Endothelial cell of umbilical vein (primary cell): ENCODE data around the gene TAF15. TPM values are rescaled to one million over a fixed set of nuclear protein-coding genes. Genes with fewer than 3 reads are reported as not detected.

Experiments
- BruUV-seq: library from RNA; stranded (reverse); fragments of 400-500 nt; replicated peaks from 2 replicates; lab custom pipeline; 2021; lab: Mats Ljungman, UMichigan
- CTCF ChIA-PET: fragments of 300-600, 350-600 bp; sonication (Branson Sonifier 250); formaldehyde crosslinking; loops from one replicate; lab custom pipeline; 2021; ENCODE audit warnings: antibody characterized with exemption, inconsistent platforms; lab: Charles Lee
- POLR2A ChIA-PET: fragments of 300-600, 350-600 bp; sonication (Branson Sonifier 250); formaldehyde crosslinking; loops from one replicate; lab custom pipeline; 2021; ENCODE audit warnings: antibody characterized with exemption, inconsistent platforms; lab: Charles Lee
- DNase-seq: peaks from one replicate; pipeline ENCODE4 v3.0.0-alpha.2; 2011; ENCODE audit warnings: low read depth, low spot score
- FAIRE-seq: peaks from 2 replicates; lab custom pipeline; 2011; peaks lifted over from hg19 to GRCh38; lab: Jason Lieb, UNC
- H2AFZ ChIP-seq: 2 replicates; pipeline ENCODE4 v1.6.0; 2012; ENCODE audit warnings: low read depth, low read length, control low read depth, inconsistent platforms
- H3K27ac ChIP-seq: 2 replicates; pipeline ENCODE4 v1.5.1; 2011; ENCODE audit warnings: low read depth, mild to moderate bottlenecking, control low read depth, low read length, moderate library complexity; ENCODE audit not compliant: insufficient read depth
- H3K27me3 ChIP-seq, 2 experiments: 2 replicates each; pipeline versions ENCODE4 v1.6.0 to v1.6.1; 2011; ENCODE audit warnings: low read length in 2 of 2, mixed read lengths in 1 of 2; ENCODE audit not compliant: control insufficient read depth in 2 of 2, insufficient read depth in 2 of 2
- H3K36me3 ChIP-seq, 2 experiments: 2 replicates in 1 of 2; 3 replicates in 1 of 2; pipeline ENCODE4 v1.5.1; 2011; ENCODE audit warnings: low read length in 2 of 2, mild to moderate bottlenecking in 1 of 2, moderate library complexity in 1 of 2; ENCODE audit not compliant: control insufficient read depth in 2 of 2, insufficient read depth in 2 of 2; ENCODE audit errors: extremely low read depth in 1 of 2
- H3K4me1 ChIP-seq: 3 replicates; pipeline ENCODE4 v1.5.1; 2011; ENCODE audit warnings: mild to moderate bottlenecking, low read length; ENCODE audit not compliant: control insufficient read depth, insufficient read depth; ENCODE audit errors: extremely low read depth
- H3K4me2 ChIP-seq: 2 replicates; pipeline ENCODE4 v1.6.1; 2011; ENCODE audit warnings: low read length, control low read depth, mixed read lengths; ENCODE audit not compliant: insufficient read depth
- H3K4me3 ChIP-seq, 3 experiments: fragments of 200-600 bp in 1 of 3; sonication (generic), shearing (Covaris generic) in 1 of 3; replicated peaks in 1 of 3; 2 replicates each; pipeline ENCODE4 v1.5.1; 2011 to 2016; ENCODE audit warnings: control low read depth in 3 of 3, low read length in 3 of 3, mild to moderate bottlenecking in 2 of 3, inconsistent platforms in 1 of 3, low read depth in 1 of 3, moderate library complexity in 1 of 3; ENCODE audit not compliant: insufficient read depth in 1 of 3
- H3K79me2 ChIP-seq: 2 replicates; pipeline ENCODE4 v1.6.0; 2012; ENCODE audit warnings: low read length, inconsistent platforms; ENCODE audit not compliant: control insufficient read depth, insufficient read depth
- H3K9ac ChIP-seq: replicated peaks from 2 replicates; pipeline ENCODE3; 2011; ENCODE audit warnings: low read length, control low read depth; ENCODE audit not compliant: insufficient read depth; ENCODE audit errors: extremely low read depth
- H3K9me1 ChIP-seq: replicated peaks from 3 replicates; pipeline ENCODE4 v1.6.0; 2011; ENCODE audit warnings: mild to moderate bottlenecking, low read length; ENCODE audit not compliant: control insufficient read depth, insufficient read depth; ENCODE audit errors: extremely low read depth
- H3K9me3 ChIP-seq: replicated peaks from 2 replicates; pipeline ENCODE4 v1.5.1; 2012; ENCODE audit warnings: low read length, inconsistent platforms; ENCODE audit not compliant: control insufficient read depth, insufficient read depth
- H4K20me1 ChIP-seq: replicated peaks from 2 replicates; pipeline ENCODE3; 2011; ENCODE audit warnings: mild to moderate bottlenecking, low read length; ENCODE audit not compliant: control insufficient read depth, insufficient read depth; ENCODE audit errors: extremely low read depth
- CTCF ChIP-seq, 2 donors: IDR thresholded peaks; 1 replicate in 1 of 2; 2 replicates in 1 of 2; pipeline ENCODE4 v1.5.1; 2011; ENCODE audit warnings: low read length in 2 of 2, mild to moderate bottlenecking in 2 of 2, moderate library complexity in 2 of 2, control low read depth in 1 of 2, inconsistent platforms in 1 of 2, low read depth in 1 of 2; ENCODE audit not compliant: insufficient read depth in 1 of 2; ENCODE audit errors: extremely low read depth in 1 of 2
- EZH2 ChIP-seq: IDR thresholded peaks from 2 replicates; pipeline ENCODE4 v1.6.1; 2012; ENCODE audit warnings: borderline replicate concordance, low read depth, mild to moderate bottlenecking, moderate library complexity, low read length, inconsistent platforms; ENCODE audit not compliant: severe bottlenecking
- FOS ChIP-seq: IDR thresholded peaks from 2 replicates; pipeline ENCODE4 v1.6.1; 2011; ENCODE audit warnings: mild to moderate bottlenecking, low read length, moderate library complexity, borderline replicate concordance; ENCODE audit not compliant: insufficient read depth
- GATA2 ChIP-seq: IDR thresholded peaks from 2 replicates; pipeline ENCODE4 v1.7.0; 2011; ENCODE audit warnings: low read depth, mild to moderate bottlenecking, moderate library complexity, mixed read lengths, low read length; ENCODE audit not compliant: insufficient read length, insufficient read depth
- JUN ChIP-seq: IDR thresholded peaks from 2 replicates; pipeline ENCODE4 v1.6.1; 2011; ENCODE audit warnings: borderline replicate concordance, low read depth; ENCODE audit not compliant: insufficient read length, insufficient read depth
- MAX ChIP-seq: IDR thresholded peaks from 2 replicates; pipeline ENCODE4 v1.6.1; 2011; ENCODE audit not compliant: insufficient read depth, insufficient read length
- MYC ChIP-seq: IDR thresholded peaks from one replicate; pipeline ENCODE4 v1.6.1; 2011; ENCODE audit warnings: mild to moderate bottlenecking, low read depth, low read length
- POLR2A ChIP-seq: IDR thresholded peaks from 2 replicates; pipeline ENCODE4 v1.6.1; 2012; ENCODE audit warnings: low read depth, mild to moderate bottlenecking, control low read depth, low read length
- POLR2AphosphoS5 ChIP-seq: IDR thresholded peaks from 2 replicates; pipeline ENCODE4 v1.6.1; 2012; ENCODE audit warnings: low read depth, mild to moderate bottlenecking, control low read depth, low read length, moderate library complexity; ENCODE audit not compliant: insufficient read depth
- dilution Hi-C: fragments of 300-500 bp; cut with MboI; formaldehyde crosslinking; loops from one replicate; pipeline ENCODE4 v1.15.0; 2019; ENCODE audit warnings: low sequenced_read_pairs; ENCODE audit not compliant: extremely low pct_ligation_motif_present
- intact Hi-C: fragments of 100-400 bp; cut with micrococcal nuclease; formaldehyde crosslinking; loops from one replicate; pipeline ENCODE4 v1.10.0; 2022
- polyA plus RNA-seq, 4 experiments: library from polyadenylated mRNA; depleted of rRNA in 3 of 4; stranded (reverse) in 3 of 4; unstranded in 1 of 4; fragments of >200 nt; gene quantifications; 2 replicates each; pipeline versions ENCODE4 v1.2.1 to v1.2.3, GENCODE V29; 2011 to 2012; ENCODE audit warnings: missing spikeins in 1 of 4
- total RNA-seq: library from RNA; stranded (reverse); gene quantifications from 2 replicates; pipeline ENCODE4 v1.2.3, GENCODE V29; 2021

Gene TAF15
- total and polyA plus RNA-seq, 2 donors (not counting 3 experiments of a cell fraction or from before 2014, with no cell fraction given): 59.4 to 247 TPM

- POLR2A ChIA-PET: no interaction called here
- no TSS peak for BruUV-seq
- no peak overlapping the region for H3K4me2 ChIP-seq
Measured at GRCh38 chr17:35775039-35775438, 34.2 kb upstream of the TAF15 start.

More at GRCh38 chr17:35775039-35775438, 34.2 kb upstream of the TAF15 start:
- DNase-seq (no peak), FAIRE-seq (no peak)
- H3K9me1 ChIP-seq: no peaks in the 10 kb centered on the region
- H3K27me3 ChIP-seq: peaks cover 5 to 7% of the 10 kb centered on the region in 2 experiments
- CTCF ChIA-PET: interaction anchor here (0.8 to 5.3 kb wide), 4 partner anchors 8 to 27 kb away, joined by 3 to 34 read pairs (median 8); no protein-coding TSS in a partner anchor
- H3K79me2 ChIP-seq: no peaks in the 10 kb centered on the region
- dilution Hi-C loops: no loop called here
- no peak for TF ChIP-seq FOS
- no peak for TF ChIP-seq MAX
- no peak for TF ChIP-seq GATA2
- no peak for TF ChIP-seq POLR2AphosphoS5
- no peak for TF ChIP-seq POLR2A
- no peak for TF ChIP-seq JUN
- TF ChIP-seq MYC: no peak
- no peak for TF ChIP-seq EZH2
- TF ChIP-seq CTCF (IDR thresholded peaks at IDR 0.05; ENCODE audit: extremely low read depth in 1 of 2, insufficient read depth in 1 of 2, low read depth in 1 of 2, low read length in 2 of 2): no peak
- intact Hi-C loops: no loop called here
- H3K9ac ChIP-seq: no peak overlapping the region
- H3K27ac ChIP-seq: no peak overlapping the region
- H3K9me3 ChIP-seq: no peaks in the 10 kb centered on the region
- no peaks in the 10 kb centered on the region for H4K20me1 ChIP-seq
- H3K4me1 ChIP-seq: peaks cover 5% of the 10 kb centered on the region
- no peak overlapping the region for H2AFZ ChIP-seq
- no peaks in the 10 kb centered on the region for H3K36me3 ChIP-seq
- no peak overlapping the region for H3K4me3 ChIP-seq
